K562 (cell line): ENCODE results near the gene MICOS13. TPM values are rescaled to one million over a fixed set of nuclear protein-coding genes. Genes with fewer than 3 reads are reported as not detected.

Experiments used
- ATAC-seq: fragments of 200-7000 bp; cut with Tn5 transposase; 3 replicates; pipeline ENCODE4 v1.9.1; 2020; ENCODE audit warnings: moderate library complexity
- BruUV-seq: library from RNA; stranded (reverse); fragments of 400-500 nt; replicated peaks from 2 replicates; lab custom pipeline; 2021; lab: Mats Ljungman, UMichigan
- CTCF ChIA-PET: fragments of 300-600 bp; formaldehyde crosslinking; extraction: SDS; loops from one replicate; lab custom pipeline; 2021; ENCODE audit warnings: low intra/inter-chr PET ratio; lab: Yijun Ruan, JAX
- POLR2A ChIA-PET: fragments of 300-600, 350-650 bp; sonication (Branson Sonifier 250); formaldehyde crosslinking; extraction: SDS; loops from one replicate; lab custom pipeline; 2021; ENCODE audit warnings: antibody characterized with exemption, inconsistent platforms; lab: Yijun Ruan, JAX
- DNase-seq, 4 experiments: peaks; one replicate each; pipeline versions ENCODE4 v3.0.0 to v3.0.0-alpha.2; 2011 to 2018; ENCODE audit warnings: low spot score in 3 of 4, mixed read lengths in 3 of 4; ENCODE audit errors: extremely low read depth in 1 of 4
- FAIRE-seq: peaks from 2 replicates; lab custom pipeline; 2011; peaks lifted over from hg19 to GRCh38; lab: Jason Lieb, UNC
- H2AFZ ChIP-seq: 2 replicates; pipeline ENCODE4 v1.6.0; 2011; ENCODE audit warnings: low read depth, low read length, control low read depth, inconsistent platforms
- H3K27ac ChIP-seq: fragments of 200-600 bp; 3 replicates; pipeline ENCODE4 v1.8.0; 2011; ENCODE audit warnings: low read depth, mild to moderate bottlenecking, control low read depth, inconsistent platforms, low read length, moderate library complexity, mixed read lengths; ENCODE audit errors: extremely low read depth
- H3K27me3 ChIP-seq, 2 experiments: fragments of 300-600 bp in 1 of 2; 2 replicates in 1 of 2; 3 replicates in 1 of 2; pipeline versions ENCODE4 v1.6.0 to v1.8.0; 2011; ENCODE audit warnings: inconsistent platforms in 2 of 2, low read length in 2 of 2, mild to moderate bottlenecking in 1 of 2, mixed read lengths in 1 of 2, moderate library complexity in 1 of 2; ENCODE audit not compliant: control insufficient read depth in 2 of 2, insufficient read depth in 2 of 2
- H3K36me3 ChIP-seq: fragments of 300-600 bp; 3 replicates; pipeline ENCODE4 v1.8.0; 2011; ENCODE audit warnings: mild to moderate bottlenecking, low read length, inconsistent platforms; ENCODE audit not compliant: control insufficient read depth, insufficient read depth
- H3K4me1 ChIP-seq, 2 experiments: fragments of 200-600 bp in 1 of 2; replicated peaks in 1 of 2; 2 replicates in 1 of 2; 3 replicates in 1 of 2; pipeline versions ENCODE4 v1.5.1 to v1.8.0; 2011; ENCODE audit warnings: inconsistent platforms in 2 of 2, low read length in 2 of 2, mild to moderate bottlenecking in 1 of 2, mixed read lengths in 1 of 2, moderate library complexity in 1 of 2; ENCODE audit not compliant: control insufficient read depth in 2 of 2, insufficient read depth in 2 of 2
- H3K4me2 ChIP-seq: 2 replicates; pipeline ENCODE4 v1.6.1; 2011; ENCODE audit warnings: low read length, control low read depth, inconsistent platforms, mixed read lengths; ENCODE audit not compliant: insufficient read depth
- H3K4me3 ChIP-seq: fragments of 200-600 bp; sonication (generic), shearing (Covaris generic); 2 replicates; pipeline ENCODE4 v1.5.1; 2016; ENCODE audit warnings: control low read depth, inconsistent platforms
- H3K79me2 ChIP-seq: fragments of 200-600 bp; 3 replicates; pipeline ENCODE4 v1.8.0; 2011; ENCODE audit warnings: low read length, inconsistent platforms; ENCODE audit not compliant: control insufficient read depth, insufficient read depth
- H3K9ac ChIP-seq, 2 experiments: 2 replicates each; pipeline versions ENCODE4 v1.6.0 to v1.6.1; 2011; ENCODE audit warnings: low read depth in 2 of 2, low read length in 2 of 2, control low read depth in 1 of 2, inconsistent platforms in 1 of 2, mild to moderate bottlenecking in 1 of 2, mixed read lengths in 1 of 2; ENCODE audit not compliant: insufficient read depth in 1 of 2
- H3K9me1 ChIP-seq: one replicate; pipeline ENCODE4 v1.6.0; 2011; ENCODE audit warnings: inconsistent platforms, mild to moderate bottlenecking, low read length, moderate library complexity; ENCODE audit not compliant: control insufficient read depth, insufficient read depth
- H3K9me3 ChIP-seq: replicated peaks from 2 replicates; pipeline ENCODE4 v1.5.1; 2011; ENCODE audit warnings: low read depth, low read length, inconsistent platforms; ENCODE audit not compliant: control insufficient read depth, insufficient read depth
- H4K20me1 ChIP-seq: replicated peaks from 2 replicates; pipeline ENCODE4 v1.6.1; 2011; ENCODE audit warnings: low read length, inconsistent platforms, mixed read lengths; ENCODE audit not compliant: control insufficient read depth, insufficient read depth
- C11orf30 ChIP-seq: fragments of 450-650 bp; IDR thresholded peaks from 2 replicates; pipeline ENCODE4 v1.6.1; 2016; ENCODE audit warnings: low read depth, mild to moderate bottlenecking
- MAFF ChIP-seq: IDR thresholded peaks from 2 replicates; pipeline ENCODE4 v1.6.1; 2012; ENCODE audit warnings: low read length, improper control_type of control experiment
- NUFIP1 ChIP-seq: fragments of 450-650 bp; IDR thresholded peaks from 2 replicates; pipeline ENCODE4 v1.6.1; 2018; ENCODE audit not compliant: partially characterized antibody
- POLR2B ChIP-seq: fragments of 450-650 bp; IDR thresholded peaks from 2 replicates; pipeline ENCODE4 v1.6.1; 2018; ENCODE audit warnings: low read depth; ENCODE audit not compliant: partially characterized antibody
- REST ChIP-seq, 2 experiments: fragments of 450-650 bp; formaldehyde crosslinking in 1 of 2; IDR thresholded peaks; 2 replicates each; pipeline versions ENCODE4 v1.4.0 to v1.6.1; 2014 to 2020; ENCODE audit warnings: mild to moderate bottlenecking in 2 of 2, borderline replicate concordance in 1 of 2, low read depth in 1 of 2
- SIN3A ChIP-seq, 2 experiments: fragments of 150-350 bp in 1 of 2; IDR thresholded peaks; 2 replicates each; pipeline ENCODE4 v1.6.1; 2011 to 2016; ENCODE audit warnings: borderline replicate concordance in 2 of 2, low read depth in 2 of 2, low read length in 2 of 2, mild to moderate bottlenecking in 2 of 2, moderate library complexity in 2 of 2; ENCODE audit not compliant: control insufficient read depth in 1 of 2
- SP2 ChIP-seq: IDR thresholded peaks from 2 replicates; pipeline ENCODE4 v1.6.1; 2011; ENCODE audit warnings: mild to moderate bottlenecking, low read depth, low read length, moderate library complexity; ENCODE audit not compliant: poor library complexity, severe bottlenecking; ENCODE audit errors: extremely low read depth
- ZNF184 ChIP-seq: sonication (generic); formaldehyde crosslinking; IDR thresholded peaks from 2 replicates; pipeline ENCODE4 v1.5.0; 2020; ENCODE audit warnings: missing genetic modification reagents
- WGBS: fragments of 100-300 bp; shearing (Covaris generic); methylation state at CpG from one replicate; pipeline ENCODE4 v1.1.6; 2016; ENCODE audit warnings: low coverage, mixed read lengths; ENCODE audit not compliant: insufficient coverage; ENCODE audit errors: missing lambda C conversion rate; 5-methylcytosine and 5-hydroxymethylcytosine counted together
- in situ Hi-C: fragments of 300-500 bp; cut with MboI; formaldehyde crosslinking; loops from 4 replicates; pipeline ENCODE4 v1.15.0; 2018; ENCODE audit warnings: inconsistent platforms, mixed read lengths
- intact Hi-C: fragments of 100-400 bp; cut with micrococcal nuclease; formaldehyde crosslinking; loops from 2 replicates; pipeline ENCODE4 v1.14.2; 2022
- polyA plus RNA-seq, 8 experiments: library from polyadenylated mRNA; depleted of rRNA in 4 of 8; stranded (reverse) in 5 of 8; unstranded in 3 of 8; fragments of >200 nt; fragmentation: Nextera tagmentation in 2 of 8; fragmentation: Illumina TruSeq in 1 of 8; extraction: Ambion mirVana in 2 of 8; extraction: Trizol in 1 of 8; gene quantifications; 2 replicates each; pipeline versions ENCODE4 v1.2.1 to v1.2.3, GENCODE V29; 2011 to 2014; ENCODE audit warnings: inconsistent platforms in 1 of 8, missing spikeins in 1 of 8
- total RNA-seq, 7 experiments: library from RNA; depleted of rRNA in 6 of 7; stranded (reverse); fragments of >200 nt in 6 of 7; fragmentation: Illumina TruSeq in 2 of 7; extraction: Trizol in 2 of 7; gene quantifications; 2 replicates each; pipeline versions ENCODE4 v1.2.1 to v1.2.3, GENCODE V29; 2011 to 2021; ENCODE audit warnings: low replicate concordance in 1 of 7
- TF ChIP-seq, protein P1 (sequence below): fragments of 450-650 bp; IDR thresholded peaks from 2 replicates; pipeline ENCODE4 v1.6.1; 2016; ENCODE audit warnings: low read depth, mild to moderate bottlenecking, moderate library complexity
- TF ChIP-seq, protein P2 (sequence below): fragments of 450-650 bp; IDR thresholded peaks from 2 replicates; pipeline ENCODE4 v1.6.1; 2016

Gene MICOS13
- total and polyA plus RNA-seq, 9 of the 15 experiments (the other 6 are each of a cell fraction or from before 2014, with no cell fraction given) = 15.5 to 220 (median 49.4) TPM

GRCh38 chr19:5632241-5632612, 48.1 kb downstream of the MICOS13 start (continued):
- TF ChIP-seq, protein P1, sequence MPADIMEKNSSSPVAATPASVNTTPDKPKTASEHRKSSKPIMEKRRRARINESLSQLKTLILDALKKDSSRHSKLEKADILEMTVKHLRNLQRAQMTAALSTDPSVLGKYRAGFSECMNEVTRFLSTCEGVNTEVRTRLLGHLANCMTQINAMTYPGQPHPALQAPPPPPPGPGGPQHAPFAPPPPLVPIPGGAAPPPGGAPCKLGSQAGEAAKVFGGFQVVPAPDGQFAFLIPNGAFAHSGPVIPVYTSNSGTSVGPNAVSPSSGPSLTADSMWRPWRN = no peak
- TF ChIP-seq, protein P2, sequence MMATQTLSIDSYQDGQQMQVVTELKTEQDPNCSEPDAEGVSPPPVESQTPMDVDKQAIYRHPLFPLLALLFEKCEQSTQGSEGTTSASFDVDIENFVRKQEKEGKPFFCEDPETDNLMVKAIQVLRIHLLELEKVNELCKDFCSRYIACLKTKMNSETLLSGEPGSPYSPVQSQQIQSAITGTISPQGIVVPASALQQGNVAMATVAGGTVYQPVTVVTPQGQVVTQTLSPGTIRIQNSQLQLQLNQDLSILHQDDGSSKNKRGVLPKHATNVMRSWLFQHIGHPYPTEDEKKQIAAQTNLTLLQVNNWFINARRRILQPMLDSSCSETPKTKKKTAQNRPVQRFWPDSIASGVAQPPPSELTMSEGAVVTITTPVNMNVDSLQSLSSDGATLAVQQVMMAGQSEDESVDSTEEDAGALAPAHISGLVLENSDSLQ = no peak
- TF ChIP-seq SP2 = no peak
- TF ChIP-seq POLR2B = no peak
- TF ChIP-seq NUFIP1 = no peak
- TF ChIP-seq ZNF184 (CRISPR knock-in tag) = no peak
- TF ChIP-seq, all 486 proteins: peak for 0

DNA sequence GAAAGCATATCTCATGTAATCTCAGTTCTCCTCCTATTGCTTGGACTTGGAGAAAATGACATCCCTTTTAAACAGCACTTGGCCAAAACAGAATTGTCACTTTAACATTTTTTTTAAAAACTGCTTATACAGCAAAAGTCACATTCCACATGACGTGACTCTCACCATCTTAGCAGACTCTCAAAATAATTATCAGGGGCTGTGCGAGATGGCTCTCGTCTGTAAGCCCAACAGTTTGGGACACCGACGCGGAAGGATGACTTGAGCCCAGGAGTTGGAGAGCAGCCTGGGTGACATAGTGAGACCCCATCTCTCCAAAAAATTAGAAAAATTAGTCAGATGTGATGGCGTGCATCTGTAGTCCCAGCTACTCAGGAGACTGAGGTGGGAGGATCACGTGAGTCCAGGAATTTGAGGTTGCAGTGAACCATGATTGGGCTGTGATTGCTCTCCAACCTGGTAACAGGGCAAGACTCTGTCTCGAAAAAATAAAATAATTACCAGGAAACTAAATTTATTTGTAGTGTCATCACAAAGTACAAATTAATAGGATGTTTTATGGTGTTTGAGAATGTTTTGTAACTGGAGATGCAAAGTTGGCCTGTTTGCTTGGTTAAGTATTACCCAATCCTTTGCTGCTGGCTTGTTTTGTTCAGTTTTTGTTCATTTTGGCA, 48.6 kb downstream of the MICOS13 start:
- no peaks in the 10 kb centered on the region for H3K9me3 ChIP-seq
- peaks cover 90% of the 10 kb centered on the region for H3K36me3 ChIP-seq
- intact Hi-C loops = no loop called here
- ChIA-PET POLR2A (interaction anchor here (1.3 kb wide), 1 partner anchor 24 kb away, joined by 3 read pairs; no protein-coding TSS in a partner anchor), CTCF (no interaction called here)
- H3K9me1 ChIP-seq = peaks cover 9% of the 10 kb centered on the region
- no peak for FAIRE-seq
- H3K27me3 ChIP-seq = no peaks in the 10 kb centered on the region
- no peak overlapping the region for H3K27ac ChIP-seq
- H3K79me2 ChIP-seq = peaks cover 98% of the 10 kb centered on the region
- peaks cover 9 to 22% of the 10 kb centered on the region in 2 experiments for H3K4me1 ChIP-seq
- no peak for DNase-seq
- no peak overlapping the region for H3K4me3 ChIP-seq
- H2AFZ ChIP-seq = no peak overlapping the region
- H4K20me1 ChIP-seq = peaks cover 63% of the 10 kb centered on the region; the same call in 1 of the 2 replicates
- in situ Hi-C loops = no loop called here
- BruUV-seq = no TSS peak
- ATAC-seq = no peak
- WGBS = 94% methylated on average over 9 of the region's 9 CpGs
- no peak overlapping the region for H3K9ac ChIP-seq
- no peak overlapping the region for H3K4me2 ChIP-seq
- TF ChIP-seq SIN3A (IDR thresholded peaks at IDR 0.05; ENCODE audit: borderline replicate concordance in 2 of 2, control insufficient read depth in 1 of 2, low read depth in 2 of 2, low read length in 2 of 2) (no peak), MAFF (peak; percentile 91), C11orf30 (peak; percentile 87), REST (IDR thresholded peaks at IDR 0.05; ENCODE audit: borderline replicate concordance) (no peak), REST (CRISPR knock-in tag; IDR thresholded peaks at IDR 0.05; ENCODE audit: low read depth) (no peak)
